Panc1 (cell line): ENCODE data around the gene MDFI.

Experiments
- CTCF ChIP-seq: fragments of 450-650 bp; IDR thresholded peaks from 2 replicates; pipeline ENCODE4 v1.5.1; 2017; ENCODE audit warnings: mild to moderate bottlenecking
- POLR2AphosphoS5 ChIP-seq: IDR thresholded peaks from 2 replicates; pipeline ENCODE4 v1.6.1; 2012; ENCODE audit warnings: mild to moderate bottlenecking, low read depth, low read length, moderate library complexity
- SIN3A ChIP-seq: IDR thresholded peaks from 2 replicates; pipeline ENCODE4 v1.6.1; 2012; ENCODE audit warnings: low read depth, mild to moderate bottlenecking, low read length, moderate library complexity, borderline replicate concordance; ENCODE audit not compliant: insufficient read depth
- TCF7L2 ChIP-seq: IDR thresholded peaks from 2 replicates; pipeline ENCODE4 v1.6.1; 2011; ENCODE audit warnings: mild to moderate bottlenecking, low read depth, low read length, inconsistent platforms

GRCh38 chr6:41664271-41664670 lies 26.0 kb downstream of the MDFI start:
- TF ChIP-seq CTCF (no peak), SIN3A (no peak), TCF7L2 (no peak), POLR2AphosphoS5 (no peak)
